Head of caudate nucleus (tissue), 42 donors: ENCODE measurements around the gene ARHGAP45.
A peak's percentile ranks its signal among the peaks of the same experiment; 100 is the strongest.

Experiments used
- DNase-seq, 42 donors: peaks; one replicate each; pipeline versions ENCODE4 v3.0.0 to v3.0.0-alpha.2; 2020 to 2021; ENCODE audit warnings: mixed read lengths in 7 of 42
- intact Hi-C: fragments of 100-400 bp; cut with DNase I; formaldehyde crosslinking; loops from one replicate; pipeline ENCODE4 v1.15.0; 2022

The ARHGAP45 gene

GRCh38 chr19:1052349-1052975 is 14.5 kb upstream of the ARHGAP45 start:
- intact Hi-C loops: no loop called here
- no peak for DNase-seq

GRCh38 chr19:1053176-1054101 is 13.5 kb upstream of the ARHGAP45 start:
- intact Hi-C loops: no loop called here
- no peak for DNase-seq

GRCh38 chr19:1054102-1055027 is 12.6 kb upstream of the ARHGAP45 start:
- intact Hi-C loops: no loop called here
- no peak for DNase-seq

GRCh38 chr19:1055028-1055425 is 11.9 kb upstream of the ARHGAP45 start:
- no peak for DNase-seq
- intact Hi-C loops: no loop called here

- no peak for DNase-seq
Observed at GRCh38 chr19:1055886-1056620, 10.9 kb upstream of the ARHGAP45 start.

GRCh38 chr19:1057176-1057855 is 9.7 kb upstream of the ARHGAP45 start:
- DNase-seq: no peak
- intact Hi-C loops: no loop called here

More at GRCh38 chr19:1055886-1056620, 10.9 kb upstream of the ARHGAP45 start:
- intact Hi-C loops: no loop called here

GRCh38 chr19:1058112-1058511 is 8.9 kb upstream of the ARHGAP45 start:
- DNase-seq: no peak
- intact Hi-C loops: no loop called here

GRCh38 chr19:1060689-1061088 is 6.3 kb upstream of the ARHGAP45 start:
- intact Hi-C loops: no loop called here
- DNase-seq: no peak

GRCh38 chr19:1061987-1062386 is 5.0 kb upstream of the ARHGAP45 start:
- no peak for DNase-seq
- intact Hi-C loops: no loop called here

- intact Hi-C loops: no loop called here
- DNase-seq: no peak
Observed at GRCh38 chr19:1062387-1063029, 4.5 kb upstream of the ARHGAP45 start.

- intact Hi-C loops: no loop called here
- no peak for DNase-seq
Observed at GRCh38 chr19:1063030-1063908, 3.7 kb upstream of the ARHGAP45 start.

GRCh38 chr19:1063909-1064660 is 2.9 kb upstream of the ARHGAP45 start:
- intact Hi-C loops: no loop called here
- DNase-seq: no peak

GRCh38 chr19:1064661-1065605 is 2.0 kb upstream of the ARHGAP45 start:
- intact Hi-C loops: no loop called here
- peak in 32 of 42 donors; percentile 16 to 74 (median 56) for DNase-seq

- intact Hi-C loops: no loop called here
- DNase-seq: no peak
Observed at GRCh38 chr19:1065606-1066109, 1.3 kb upstream of the ARHGAP45 start.

- no peak for DNase-seq
- intact Hi-C loops: no loop called here
Observed at GRCh38 chr19:1066251-1066747, 668 bp upstream of the ARHGAP45 start.
